HG02623 (cell line): Measurements from ENCODE around the gene CRPPA.
"Not testable (repeated sequence)": the region's sequence is repeated elsewhere in the genome, so short reads cannot be mapped to it uniquely, and the experiment has no call there.

Source experiments
- ATAC-seq: cut with Tn5 transposase; IDR thresholded peaks from one replicate; pipeline ENCODE4 v1.9.1; 2021; ENCODE audit warnings: moderate library complexity; ENCODE audit not compliant: unreplicated experiment

CRPPA gene

GRCh38 chr7:16398146-16399017 is 23.0 kb downstream of the CRPPA start:
- no peak for ATAC-seq

- no peak for ATAC-seq
Measured at GRCh38 chr7:16397501-16398145, 23.7 kb downstream of the CRPPA start.

- no peak for ATAC-seq
Measured at GRCh38 chr7:16396766-16397500, 24.4 kb downstream of the CRPPA start.

GRCh38 chr7:16395121-16395520 is 26.2 kb downstream of the CRPPA start:
- no peak for ATAC-seq

GRCh38 chr7:16393862-16394422 is 27.4 kb downstream of the CRPPA start:
- no peak for ATAC-seq

- ATAC-seq: no peak
Measured at GRCh38 chr7:16392990-16393523, 28.3 kb downstream of the CRPPA start.

- ATAC-seq: not testable (repeated sequence)
Measured at GRCh38 chr7:16383786-16384185, 37.6 kb downstream of the CRPPA start.

GRCh38 chr7:16383103-16383502 is 38.2 kb downstream of the CRPPA start:
- ATAC-seq: not testable (repeated sequence)
